PFSK-1 (cell line): Measurements from ENCODE around the gene INCA1.

Experiments
- FOXP2 ChIP-seq: optimal IDR thresholded peaks from 2 replicates; pipeline ENCODE3; 2011; ENCODE audit warnings: borderline replicate concordance, control low read depth, inconsistent platforms; ENCODE audit not compliant: insufficient read depth; ENCODE audit errors: extremely low read length, extremely low read depth
- POLR2AphosphoS5 ChIP-seq: IDR thresholded peaks from 2 replicates; pipeline ENCODE4 v1.6.1; 2012; ENCODE audit warnings: low read depth, mild to moderate bottlenecking, control low read depth, low read length, moderate library complexity
- SIN3A ChIP-seq: IDR thresholded peaks from 2 replicates; pipeline ENCODE4 v1.6.1; 2012; ENCODE audit warnings: mild to moderate bottlenecking, low read length, moderate library complexity, borderline replicate concordance; ENCODE audit not compliant: insufficient read depth
- TAF1 ChIP-seq: IDR thresholded peaks from 2 replicates; pipeline ENCODE4 v1.6.1; 2012; ENCODE audit warnings: low read length, control low read depth, borderline replicate concordance; ENCODE audit not compliant: insufficient read depth
- TF ChIP-seq, protein P1 (sequence below), 2 experiments: IDR thresholded peaks; 2 replicates each; pipeline versions ENCODE4 v1.6.1 to v1.8.0; 2011 to 2012; ENCODE audit warnings: low read depth in 2 of 2, low read length in 2 of 2, control low read depth in 1 of 2, inconsistent platforms in 1 of 2, mild to moderate bottlenecking in 1 of 2, moderate library complexity in 1 of 2; ENCODE audit not compliant: insufficient read depth in 1 of 2

The INCA1 gene

DNA sequence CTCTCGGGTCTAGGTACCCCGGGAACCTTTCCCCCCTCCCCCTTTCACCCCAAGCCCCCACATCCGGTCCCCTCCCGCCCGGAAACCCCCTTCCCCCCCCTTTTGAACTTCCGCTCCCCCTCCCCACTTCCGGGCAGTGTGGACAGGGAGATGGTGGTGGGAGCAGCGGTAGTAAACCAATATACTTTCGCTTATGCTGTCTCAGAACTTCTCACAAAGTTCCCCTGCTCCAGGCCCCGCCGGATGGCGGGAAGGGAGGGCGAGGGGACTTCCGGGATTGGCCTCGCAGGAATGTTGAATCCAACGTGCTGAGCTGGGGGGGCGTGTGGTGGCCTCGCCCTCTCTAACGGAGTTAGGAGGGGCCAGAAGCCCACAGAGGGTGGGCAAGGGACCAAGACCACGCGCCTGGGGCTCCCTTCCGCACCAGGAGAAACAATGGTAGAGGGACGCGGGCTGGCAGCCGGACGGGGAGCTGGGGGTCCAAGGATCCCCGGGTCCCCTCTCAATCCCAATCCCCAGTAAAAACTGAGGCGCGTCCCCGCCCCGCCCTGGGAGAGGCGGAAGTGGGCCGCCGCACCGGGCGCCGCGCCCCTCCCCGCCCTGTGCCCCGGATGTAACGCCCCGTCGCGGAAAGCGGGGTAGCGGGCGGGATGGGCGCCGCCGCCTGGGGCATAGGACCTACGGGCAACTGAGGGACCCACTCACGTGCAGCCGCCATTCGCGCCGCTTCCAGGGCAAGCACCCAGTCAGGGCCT is 49.7 kb downstream of the INCA1 start:
- TF ChIP-seq, protein P1, sequence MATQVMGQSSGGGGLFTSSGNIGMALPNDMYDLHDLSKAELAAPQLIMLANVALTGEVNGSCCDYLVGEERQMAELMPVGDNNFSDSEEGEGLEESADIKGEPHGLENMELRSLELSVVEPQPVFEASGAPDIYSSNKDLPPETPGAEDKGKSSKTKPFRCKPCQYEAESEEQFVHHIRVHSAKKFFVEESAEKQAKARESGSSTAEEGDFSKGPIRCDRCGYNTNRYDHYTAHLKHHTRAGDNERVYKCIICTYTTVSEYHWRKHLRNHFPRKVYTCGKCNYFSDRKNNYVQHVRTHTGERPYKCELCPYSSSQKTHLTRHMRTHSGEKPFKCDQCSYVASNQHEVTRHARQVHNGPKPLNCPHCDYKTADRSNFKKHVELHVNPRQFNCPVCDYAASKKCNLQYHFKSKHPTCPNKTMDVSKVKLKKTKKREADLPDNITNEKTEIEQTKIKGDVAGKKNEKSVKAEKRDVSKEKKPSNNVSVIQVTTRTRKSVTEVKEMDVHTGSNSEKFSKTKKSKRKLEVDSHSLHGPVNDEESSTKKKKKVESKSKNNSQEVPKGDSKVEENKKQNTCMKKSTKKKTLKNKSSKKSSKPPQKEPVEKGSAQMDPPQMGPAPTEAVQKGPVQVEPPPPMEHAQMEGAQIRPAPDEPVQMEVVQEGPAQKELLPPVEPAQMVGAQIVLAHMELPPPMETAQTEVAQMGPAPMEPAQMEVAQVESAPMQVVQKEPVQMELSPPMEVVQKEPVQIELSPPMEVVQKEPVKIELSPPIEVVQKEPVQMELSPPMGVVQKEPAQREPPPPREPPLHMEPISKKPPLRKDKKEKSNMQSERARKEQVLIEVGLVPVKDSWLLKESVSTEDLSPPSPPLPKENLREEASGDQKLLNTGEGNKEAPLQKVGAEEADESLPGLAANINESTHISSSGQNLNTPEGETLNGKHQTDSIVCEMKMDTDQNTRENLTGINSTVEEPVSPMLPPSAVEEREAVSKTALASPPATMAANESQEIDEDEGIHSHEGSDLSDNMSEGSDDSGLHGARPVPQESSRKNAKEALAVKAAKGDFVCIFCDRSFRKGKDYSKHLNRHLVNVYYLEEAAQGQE (IDR thresholded peaks at IDR 0.05; ENCODE audit: insufficient read depth in 1 of 2, low read depth in 2 of 2, low read length in 2 of 2) = 0 out of 4 replicates have a peak, but pooled peaks of 1 of the 2 experiments have one; percentile 13
- TF ChIP-seq FOXP2 (no peak), TAF1 (0 out of 2 replicates have a peak, but pooled peaks have one; percentile 34), POLR2AphosphoS5 (peak; percentile 57; the same call in 1 of the 2 replicates), SIN3A (0 out of 2 replicates have a peak, but pooled peaks have one; percentile 10)

DNA sequence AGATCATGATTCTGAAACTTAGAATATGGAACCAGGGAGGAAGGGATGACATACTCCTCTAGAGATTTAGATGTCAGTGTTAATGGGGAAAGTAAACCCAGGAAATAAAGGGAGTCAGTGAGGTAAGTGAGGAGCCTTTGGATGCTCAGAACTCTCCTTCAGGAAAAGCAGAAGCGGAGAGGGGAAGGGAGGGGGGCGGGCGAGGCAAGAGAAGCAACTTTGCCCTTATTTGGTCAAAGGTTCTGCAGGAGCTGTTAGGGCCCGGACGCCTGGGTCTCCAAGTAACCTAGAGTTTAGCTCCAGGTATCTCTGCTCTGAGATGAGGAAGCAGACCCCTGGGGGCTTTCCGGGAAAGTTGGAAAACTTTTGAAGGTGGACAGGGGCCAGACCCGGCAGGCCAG is 50.3 kb downstream of the INCA1 start:
- no peak; the same call in 1 of the 2 replicates for TF ChIP-seq SIN3A
- TF ChIP-seq TAF1 = peak; percentile 43; the same call in 1 of the 2 replicates

DNA sequence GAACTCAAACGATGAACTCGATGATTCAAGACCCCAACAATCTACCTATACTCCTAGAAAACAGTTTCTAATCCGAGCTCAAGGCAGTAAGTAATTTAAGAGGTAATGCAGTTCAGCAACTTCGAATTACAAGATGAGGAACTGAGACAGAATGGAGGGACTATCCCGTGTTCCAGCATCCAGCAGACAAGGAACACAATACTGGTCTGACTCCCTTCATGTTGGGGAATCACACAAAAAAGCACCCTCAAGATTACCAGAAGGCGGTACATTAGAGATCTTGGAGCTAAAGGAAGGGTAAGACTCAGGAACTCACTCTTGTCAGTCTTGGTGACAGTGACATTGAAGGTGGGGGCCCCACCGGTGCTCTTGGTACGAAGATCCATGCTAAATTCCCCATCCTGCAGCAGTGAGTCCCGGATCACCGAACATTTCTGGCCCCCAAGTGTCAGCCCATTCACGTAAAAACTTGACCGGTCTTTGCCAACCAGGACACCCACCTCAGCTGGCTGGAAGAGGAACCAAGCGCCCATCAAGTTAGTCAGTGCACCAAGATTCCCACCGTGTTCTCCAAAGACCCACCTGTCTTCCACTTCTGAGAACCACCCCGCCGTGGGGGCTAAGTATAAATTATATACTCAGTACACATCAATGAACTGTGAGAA is 50.9 kb downstream of the INCA1 start:
- TF ChIP-seq POLR2AphosphoS5 = 0 out of 2 replicates have a peak, but pooled peaks have one; percentile 6
- no peak for TF ChIP-seq TAF1
- TF ChIP-seq SIN3A = no peak
- TF ChIP-seq, protein P1 (IDR thresholded peaks at IDR 0.05; ENCODE audit: insufficient read depth in 1 of 2, low read depth in 2 of 2, low read length in 2 of 2) = no peak
- no peak for TF ChIP-seq FOXP2

DNA sequence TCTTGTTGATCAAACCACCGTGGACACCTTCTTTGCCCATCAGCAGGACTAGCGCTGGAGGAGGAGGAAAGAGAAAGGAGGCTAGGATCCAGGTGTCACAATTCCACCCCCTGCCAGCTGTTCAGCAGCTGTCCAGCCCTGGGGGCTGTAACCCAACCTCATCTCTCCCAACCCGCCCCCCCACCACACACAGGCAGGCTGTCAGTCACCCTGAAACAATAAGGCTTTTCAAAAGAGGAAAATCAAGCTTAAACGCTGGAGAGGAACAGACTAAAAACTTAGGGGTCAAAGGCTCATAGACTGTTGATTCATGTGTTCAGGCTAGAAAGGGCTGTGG is 51.4 kb downstream of the INCA1 start:
- no peak for TF ChIP-seq SIN3A

DNA sequence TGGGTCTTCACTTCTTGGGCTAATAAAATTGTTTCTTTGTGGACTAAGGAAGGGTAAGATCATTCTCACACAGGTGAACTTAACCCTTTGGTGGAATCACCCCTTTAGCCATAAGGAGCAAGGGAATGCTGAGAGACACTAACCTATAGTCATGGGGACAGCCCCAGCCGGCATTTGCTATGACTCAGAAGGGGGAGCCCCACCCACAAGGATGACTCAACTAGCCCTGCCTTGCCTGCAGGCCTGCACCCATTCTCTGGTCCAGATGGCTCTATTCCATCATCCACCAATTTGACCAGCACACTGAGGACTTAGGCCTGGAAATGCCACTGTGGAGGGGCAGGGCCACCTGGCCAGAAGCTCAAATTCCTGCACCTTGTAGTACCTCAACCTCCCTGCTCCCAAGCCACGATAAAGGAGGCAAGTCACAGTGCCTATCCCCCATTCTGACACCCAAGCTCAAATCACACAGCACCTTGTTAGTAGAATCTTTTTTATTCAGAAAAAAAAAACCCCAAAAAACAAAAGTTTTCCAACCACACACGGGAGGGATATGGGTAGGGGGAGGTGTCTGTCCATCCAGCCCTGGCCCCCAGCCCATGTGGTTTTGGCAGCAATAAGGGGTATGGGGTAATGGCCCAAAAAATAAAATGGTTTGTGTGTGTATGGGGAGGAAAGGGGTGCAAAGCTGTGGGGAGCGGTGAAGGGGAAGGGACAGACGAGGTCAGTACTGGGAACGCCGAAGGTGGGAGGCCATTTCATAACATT is 52.0 kb downstream of the INCA1 start:
- TF ChIP-seq TAF1 (peak; percentile 49; the same call in 1 of the 2 replicates), FOXP2 (no peak), SIN3A (peak; percentile 61; the same call in 1 of the 2 replicates), POLR2AphosphoS5 (no peak; the same call in 1 of the 2 replicates)
- TF ChIP-seq, protein P1 (IDR thresholded peaks at IDR 0.05; ENCODE audit: insufficient read depth in 1 of 2, low read depth in 2 of 2, low read length in 2 of 2) = no peak

DNA sequence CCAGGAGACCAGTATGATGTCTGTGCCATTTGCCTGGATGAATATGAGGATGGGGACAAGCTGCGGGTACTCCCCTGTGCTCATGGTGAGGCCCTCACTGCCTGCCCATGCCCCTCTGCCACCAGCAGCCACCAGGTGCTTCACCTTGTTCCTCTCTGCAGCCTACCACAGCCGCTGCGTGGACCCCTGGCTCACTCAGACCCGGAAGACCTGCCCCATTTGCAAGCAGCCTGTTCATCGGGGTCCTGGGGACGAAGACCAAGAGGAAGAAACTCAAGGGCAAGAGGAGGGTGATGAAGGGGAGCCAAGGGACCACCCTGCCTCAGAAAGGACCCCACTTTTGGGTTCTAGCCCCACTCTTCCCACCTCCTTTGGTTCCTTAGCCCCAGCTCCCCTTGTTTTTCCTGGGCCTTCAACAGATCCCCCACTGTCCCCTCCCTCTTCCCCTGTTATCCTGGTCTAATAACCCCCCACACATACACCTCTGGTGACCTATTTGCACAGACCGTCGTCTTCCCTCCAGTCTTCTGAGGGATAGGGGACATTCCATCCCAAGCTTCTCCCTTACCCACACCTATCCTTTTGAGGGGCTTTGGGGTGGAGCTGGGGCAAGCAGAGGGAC is 52.7 kb downstream of the INCA1 start:
- TF ChIP-seq, protein P1 (IDR thresholded peaks at IDR 0.05; ENCODE audit: insufficient read depth in 1 of 2, low read depth in 2 of 2, low read length in 2 of 2) = no peak
- TF ChIP-seq SIN3A (no peak), FOXP2 (no peak), TAF1 (no peak), POLR2AphosphoS5 (peak; percentile 31)
